ENCODE data around the gene HLA-DOA. TPM values are rescaled to one million over a fixed set of nuclear protein-coding genes. Genes with fewer than 3 reads are reported as not detected.

HLA-DOA gene
- total RNA-seq, 1 donor from 2014 or later: 38.0 TPM

DNA sequence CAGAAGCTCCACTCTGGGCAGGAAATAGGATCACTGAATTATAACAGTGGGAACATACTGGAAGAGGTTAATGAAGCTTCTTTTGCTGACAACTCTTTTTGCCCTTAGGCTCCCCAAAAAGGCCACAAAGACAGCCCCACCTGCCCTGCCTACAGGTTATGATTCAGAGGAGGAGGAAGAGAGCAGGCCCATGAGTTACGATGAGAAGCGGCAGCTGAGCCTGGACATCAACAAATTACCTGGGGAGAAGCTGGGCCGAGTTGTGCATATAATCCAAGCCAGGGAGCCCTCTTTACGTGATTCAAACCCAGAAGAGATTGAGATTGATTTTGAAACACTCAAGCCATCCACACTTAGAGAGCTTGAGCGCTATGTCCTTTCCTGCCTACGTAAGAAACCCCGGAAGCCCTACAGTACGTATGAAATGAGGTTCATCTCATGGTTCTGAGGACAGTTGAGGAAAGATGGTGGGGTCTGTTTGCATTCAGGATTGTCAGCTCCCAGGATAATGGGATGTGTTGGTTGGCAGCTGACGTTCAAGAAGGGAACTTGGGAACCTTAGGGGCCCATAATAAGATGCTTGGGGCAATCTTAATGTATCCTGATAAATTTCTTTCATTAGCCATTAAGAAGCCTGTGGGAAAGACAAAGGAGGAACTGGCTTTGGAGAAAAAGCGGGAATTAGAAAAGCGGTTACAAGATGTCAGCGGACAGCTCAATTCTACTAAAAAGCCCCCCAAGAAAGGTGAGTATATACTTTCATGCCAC, 29.5 kb downstream of the HLA-DOA start:
- no peaks in the 10 kb centered on the region for H3K9me3 ChIP-seq (ENCODE audit: low read depth)
- no peak overlapping the region for H3K27ac ChIP-seq
- no peak for DNase-seq (ENCODE audit: low spot score)
- peaks cover 95% of the 10 kb centered on the region for H4K20me1 ChIP-seq (ENCODE audit: low read depth)
- no peak overlapping the region for H3K9ac ChIP-seq
- H3K27me3 ChIP-seq: no peaks in the 10 kb centered on the region
- Mint-ChIP-seq H3K4me3 (peak overlapping the region; percentile 27), H3K9me3 (no peaks in the 10 kb centered on the region), H3K4me1 (peaks cover 26% of the 10 kb centered on the region), H3K27ac (no peak overlapping the region), H3K36me3 (peaks cover 65% of the 10 kb centered on the region), H3K27me3 (ENCODE audit: insufficient read depth, low read depth) (peaks cover 17% of the 10 kb centered on the region)
- H3K4me1 ChIP-seq: peaks cover 10% of the 10 kb centered on the region
- no peak overlapping the region for H3K4me3 ChIP-seq
- H3F3A ChIP-seq (ENCODE audit: low read depth): peaks cover 97% of the 10 kb centered on the region
- no peak overlapping the region for H2AFZ ChIP-seq (replicated peaks)
- no peak overlapping the region for H3K4me2 ChIP-seq
- TF ChIP-seq EZH2phosphoT487 (IDR thresholded peaks at IDR 0.05): no peak
- TF ChIP-seq, protein P1, sequence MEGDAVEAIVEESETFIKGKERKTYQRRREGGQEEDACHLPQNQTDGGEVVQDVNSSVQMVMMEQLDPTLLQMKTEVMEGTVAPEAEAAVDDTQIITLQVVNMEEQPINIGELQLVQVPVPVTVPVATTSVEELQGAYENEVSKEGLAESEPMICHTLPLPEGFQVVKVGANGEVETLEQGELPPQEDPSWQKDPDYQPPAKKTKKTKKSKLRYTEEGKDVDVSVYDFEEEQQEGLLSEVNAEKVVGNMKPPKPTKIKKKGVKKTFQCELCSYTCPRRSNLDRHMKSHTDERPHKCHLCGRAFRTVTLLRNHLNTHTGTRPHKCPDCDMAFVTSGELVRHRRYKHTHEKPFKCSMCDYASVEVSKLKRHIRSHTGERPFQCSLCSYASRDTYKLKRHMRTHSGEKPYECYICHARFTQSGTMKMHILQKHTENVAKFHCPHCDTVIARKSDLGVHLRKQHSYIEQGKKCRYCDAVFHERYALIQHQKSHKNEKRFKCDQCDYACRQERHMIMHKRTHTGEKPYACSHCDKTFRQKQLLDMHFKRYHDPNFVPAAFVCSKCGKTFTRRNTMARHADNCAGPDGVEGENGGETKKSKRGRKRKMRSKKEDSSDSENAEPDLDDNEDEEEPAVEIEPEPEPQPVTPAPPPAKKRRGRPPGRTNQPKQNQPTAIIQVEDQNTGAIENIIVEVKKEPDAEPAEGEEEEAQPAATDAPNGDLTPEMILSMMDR (IDR thresholded peaks at IDR 0.05): no peak
- no peak for TF ChIP-seq EZH2 (IDR thresholded peaks at IDR 0.05)
- H3K79me2 ChIP-seq (ENCODE audit: low read depth): peaks cover 59% of the 10 kb centered on the region
- H3K36me3 ChIP-seq: peaks cover 47% of the 10 kb centered on the region

DNA sequence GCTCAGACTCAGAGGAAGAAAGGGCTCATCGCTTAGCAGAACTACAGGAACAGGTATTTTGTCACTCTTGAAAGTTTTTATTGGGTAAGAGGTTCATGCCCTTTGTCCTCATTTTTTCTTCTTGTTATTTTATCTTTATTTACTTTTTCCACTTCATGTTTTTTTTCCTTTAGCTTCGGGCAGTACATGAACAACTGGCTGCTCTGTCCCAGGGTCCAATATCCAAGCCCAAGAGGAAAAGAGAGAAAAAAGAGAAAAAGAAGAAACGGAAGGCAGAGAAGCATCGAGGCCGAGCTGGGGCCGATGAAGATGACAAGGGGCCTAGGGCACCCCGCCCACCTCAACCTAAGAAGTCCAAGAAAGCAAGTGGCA, 31.5 kb downstream of the HLA-DOA start:
- Histone ChIP-seq H3K9ac (no peak overlapping the region), H3F3A (ENCODE audit: low read depth) (peaks cover 97% of the 10 kb centered on the region), H2AFZ (replicated peaks) (no peak overlapping the region), H3K79me2 (ENCODE audit: low read depth) (peaks cover 79% of the 10 kb centered on the region), H3K4me3 (no peak overlapping the region), H3K9me3 (ENCODE audit: low read depth) (no peaks in the 10 kb centered on the region), H3K4me2 (no peak overlapping the region), H3K4me1 (peaks cover 12% of the 10 kb centered on the region), H3K27me3 (no peaks in the 10 kb centered on the region), H3K27ac (no peak overlapping the region), H4K20me1 (ENCODE audit: low read depth) (peaks cover 98% of the 10 kb centered on the region), H3K36me3 (peaks cover 55% of the 10 kb centered on the region)
- peak overlapping the region; percentile 52 for H3K4me3 Mint-ChIP-seq
- H3K9me3 Mint-ChIP-seq: no peaks in the 10 kb centered on the region
- DNase-seq (ENCODE audit: low spot score): no peak
- TF ChIP-seq EZH2phosphoT487 (IDR thresholded peaks at IDR 0.05): no peak
- no peak for TF ChIP-seq EZH2 (IDR thresholded peaks at IDR 0.05)
- TF ChIP-seq, protein P1 (IDR thresholded peaks at IDR 0.05): no peak
- no peak overlapping the region for H3K27ac Mint-ChIP-seq
- H3K27me3 Mint-ChIP-seq (ENCODE audit: insufficient read depth, low read depth): peaks cover 17% of the 10 kb centered on the region
- H3K36me3 Mint-ChIP-seq: peaks cover 79% of the 10 kb centered on the region
- H3K4me1 Mint-ChIP-seq: peaks cover 32% of the 10 kb centered on the region

DNA sequence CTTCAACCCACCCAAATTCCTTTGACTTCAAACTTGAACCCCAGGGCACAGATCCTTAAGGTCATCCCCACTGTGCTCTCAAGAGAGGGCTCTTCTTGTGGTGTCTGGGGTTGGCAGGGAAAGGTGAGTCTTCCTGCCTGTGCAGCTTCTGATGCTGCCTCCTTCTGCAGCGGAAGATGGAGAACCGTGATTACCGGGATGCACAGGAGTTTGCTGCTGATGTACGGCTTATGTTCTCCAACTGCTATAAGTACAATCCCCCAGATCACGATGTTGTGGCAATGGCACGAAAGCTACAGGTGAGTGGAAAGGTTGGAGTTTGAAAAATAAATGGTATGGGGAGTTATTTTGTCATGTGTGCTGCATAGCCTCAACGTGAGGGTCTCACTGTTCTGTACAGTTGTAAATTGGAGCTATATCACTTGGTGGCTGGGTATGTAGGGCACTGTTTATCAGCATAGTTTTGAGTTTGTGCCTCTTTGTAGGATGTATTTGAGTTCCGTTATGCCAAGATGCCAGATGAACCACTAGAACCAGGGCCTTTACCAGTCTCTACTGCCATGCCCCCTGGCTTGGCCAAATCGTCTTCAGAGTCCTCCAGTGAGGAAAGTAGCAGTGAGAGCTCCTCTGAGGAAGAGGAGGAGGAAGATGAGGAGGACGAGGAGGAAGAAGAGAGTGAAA, 32.0 kb downstream of the HLA-DOA start:
- DNase-seq (ENCODE audit: low spot score): no peak
- Histone ChIP-seq H3F3A (ENCODE audit: low read depth) (peaks cover 97% of the 10 kb centered on the region), H4K20me1 (ENCODE audit: low read depth) (peaks cover 99% of the 10 kb centered on the region), H3K27ac (no peak overlapping the region), H3K9ac (no peak overlapping the region), H3K9me3 (ENCODE audit: low read depth) (no peaks in the 10 kb centered on the region), H3K4me3 (no peak overlapping the region), H3K4me2 (no peak overlapping the region), H3K36me3 (peaks cover 55% of the 10 kb centered on the region), H3K4me1 (peaks cover 12% of the 10 kb centered on the region), H3K79me2 (ENCODE audit: low read depth) (peaks cover 84% of the 10 kb centered on the region), H3K27me3 (no peaks in the 10 kb centered on the region), H2AFZ (replicated peaks) (no peak overlapping the region)
- H3K4me1 Mint-ChIP-seq: peaks cover 32% of the 10 kb centered on the region
- peaks cover 82% of the 10 kb centered on the region for H3K36me3 Mint-ChIP-seq
- TF ChIP-seq EZH2 (IDR thresholded peaks at IDR 0.05): no peak
- TF ChIP-seq, protein P1 (IDR thresholded peaks at IDR 0.05): no peak
- no peak overlapping the region for H3K27ac Mint-ChIP-seq
- no peaks in the 10 kb centered on the region for H3K9me3 Mint-ChIP-seq
- H3K4me3 Mint-ChIP-seq: peak overlapping the region; percentile 39
- H3K27me3 Mint-ChIP-seq (ENCODE audit: insufficient read depth, low read depth): peaks cover 17% of the 10 kb centered on the region

All from neural progenitor cell (in vitro differentiated cells).